ENCODE measurements around the gene CHMP6. TPM values are rescaled to one million over a fixed set of nuclear protein-coding genes. Genes with fewer than 3 reads are reported as not detected.

The CHMP6 gene
- total RNA-seq, 1 donor from 2014 or later = 12.5 TPM

GRCh38 chr17:80992077-80992947 lies 671 bp downstream of the CHMP6 start:
- Histone ChIP-seq H3K4me3 (ENCODE audit: low read length in 3 of 3) (peak overlapping the region; percentile 72 to 93 (median 81)), H3K27ac (ENCODE audit: low read depth, low read length) (no peak overlapping the region), H3K27me3 (ENCODE audit: control insufficient read depth in 3 of 3, insufficient read depth in 3 of 3, low read length in 3 of 3) (no peaks in the 10 kb centered on the region), H3K9ac (ENCODE audit: low read depth in 1 of 3, low read length in 3 of 3) (peak overlapping the region; percentile 74 to 91 (median 83)), H3K9me3 (ENCODE audit: control insufficient read depth in 3 of 3, low read length in 3 of 3) (no peaks in the 10 kb centered on the region), H3K36me3 (ENCODE audit: control insufficient read depth in 3 of 3, insufficient read depth in 3 of 3, low read length in 3 of 3) (peaks cover 20 to 25% (median 23%) of the 10 kb centered on the region in 3 donors), H3K4me1 (ENCODE audit: control insufficient read depth in 3 of 3, insufficient read depth in 3 of 3, low read length in 3 of 3) (peaks cover 29 to 45% (median 35%) of the 10 kb centered on the region in 3 donors)

- H3K27ac ChIP-seq (ENCODE audit: low read depth, low read length) = no peak overlapping the region
- H3K4me3 ChIP-seq (ENCODE audit: low read length in 3 of 3) = peak overlapping the region; percentile 66 to 81 (median 72)
- peak overlapping the region; percentile 74 to 91 (median 83) for H3K9ac ChIP-seq (ENCODE audit: low read depth in 1 of 3, low read length in 3 of 3)
- H3K36me3 ChIP-seq (ENCODE audit: control insufficient read depth in 3 of 3, insufficient read depth in 3 of 3, low read length in 3 of 3) = peaks cover 28 to 32% (median 29%) of the 10 kb centered on the region in 3 donors
- H3K9me3 ChIP-seq (ENCODE audit: control insufficient read depth in 3 of 3, low read length in 3 of 3) = no peaks in the 10 kb centered on the region
- H3K4me1 ChIP-seq (ENCODE audit: control insufficient read depth in 3 of 3, insufficient read depth in 3 of 3, low read length in 3 of 3) = peaks cover 26 to 39% (median 29%) of the 10 kb centered on the region in 3 donors
- H3K27me3 ChIP-seq (ENCODE audit: control insufficient read depth in 3 of 3, insufficient read depth in 3 of 3, low read length in 3 of 3) = no peaks in the 10 kb centered on the region
These were observed 1.4 kb downstream of the CHMP6 start for GRCh38 chr17:80992948-80993624.

DNA sequence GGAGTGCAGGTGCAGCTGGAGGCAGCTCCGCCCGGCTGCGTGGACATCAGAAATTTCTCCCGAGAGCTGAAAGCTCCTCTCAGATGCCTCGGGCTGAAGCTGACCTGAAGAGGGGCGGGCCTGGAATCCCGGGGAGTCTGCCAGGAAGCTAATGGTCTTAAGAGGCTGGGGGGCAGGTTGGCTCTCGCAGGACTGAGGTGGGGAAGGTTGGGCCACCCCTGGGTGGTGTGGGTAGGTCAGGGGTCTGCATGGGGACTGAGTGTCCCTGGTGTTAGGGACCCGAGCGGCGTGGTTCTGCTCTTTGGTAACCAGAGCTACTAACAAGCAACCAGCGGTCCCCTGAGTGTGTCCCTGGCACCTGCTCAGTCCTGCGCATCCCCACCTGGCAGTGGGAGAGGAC lies 3.5 kb downstream of the CHMP6 start:
- H3K9me3 ChIP-seq (ENCODE audit: control insufficient read depth in 3 of 3, low read length in 3 of 3) = no peaks in the 10 kb centered on the region
- no peaks in the 10 kb centered on the region for H3K27me3 ChIP-seq (ENCODE audit: control insufficient read depth in 3 of 3, insufficient read depth in 3 of 3, low read length in 3 of 3)
- peaks cover 21 to 28% (median 23%) of the 10 kb centered on the region in 3 donors for H3K4me1 ChIP-seq (ENCODE audit: control insufficient read depth in 3 of 3, insufficient read depth in 3 of 3, low read length in 3 of 3)
- no peak overlapping the region for H3K4me3 ChIP-seq (ENCODE audit: low read length in 3 of 3)
- no peak overlapping the region for H3K9ac ChIP-seq (ENCODE audit: low read depth in 1 of 3, low read length in 3 of 3)
- H3K36me3 ChIP-seq (ENCODE audit: control insufficient read depth in 3 of 3, insufficient read depth in 3 of 3, low read length in 3 of 3) = peaks cover 47 to 49% (median 48%) of the 10 kb centered on the region in 3 donors
- no peak overlapping the region for H3K27ac ChIP-seq (ENCODE audit: low read depth, low read length)

DNA sequence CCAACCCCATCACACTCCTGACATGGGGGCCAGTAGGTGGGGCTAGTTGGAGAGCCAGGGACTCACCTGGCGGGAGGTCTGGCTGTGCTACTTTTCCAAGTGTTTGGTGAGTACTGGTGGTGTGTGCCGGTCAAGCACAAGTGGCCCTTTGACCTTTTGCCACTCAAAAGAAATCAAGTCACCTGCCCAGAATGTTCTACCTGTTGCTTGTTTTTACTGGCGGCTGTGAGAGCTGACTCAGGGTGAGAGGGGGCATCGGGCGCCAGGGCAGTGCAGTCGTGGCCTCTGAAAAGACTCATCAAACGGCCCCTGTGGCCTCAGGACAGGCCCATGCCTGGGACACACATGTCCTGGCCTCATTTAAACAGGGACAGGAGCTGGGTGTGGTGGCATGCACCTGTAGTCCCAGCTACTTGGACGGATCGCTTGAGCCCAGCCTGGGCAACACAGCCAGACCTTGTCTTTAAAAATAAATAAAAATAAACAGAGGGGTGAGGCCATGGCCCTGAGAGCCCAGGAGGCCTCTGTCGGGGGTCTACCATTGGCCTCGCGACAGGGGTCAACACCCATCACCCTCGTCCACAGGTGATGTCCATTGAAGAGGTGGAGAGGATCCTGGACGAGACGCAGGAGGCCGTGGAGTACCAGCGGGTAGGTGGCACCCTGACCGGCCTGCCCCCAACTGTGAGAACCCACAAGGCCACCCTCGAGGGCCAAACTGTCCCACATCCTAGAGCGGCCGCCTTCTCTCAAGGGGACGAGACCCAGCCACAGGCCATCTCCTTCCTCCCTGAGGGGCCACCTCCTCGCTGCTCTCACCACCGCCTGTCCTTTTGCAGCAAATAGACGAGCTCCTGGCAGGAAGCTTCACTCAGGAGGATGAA lies 5.0 kb downstream of the CHMP6 start:
- no peak overlapping the region for H3K9ac ChIP-seq (ENCODE audit: low read depth in 1 of 3, low read length in 3 of 3)
- peaks cover 27 to 37% (median 33%) of the 10 kb centered on the region in 3 donors for H3K4me1 ChIP-seq (ENCODE audit: control insufficient read depth in 3 of 3, insufficient read depth in 3 of 3, low read length in 3 of 3)
- H3K4me3 ChIP-seq (ENCODE audit: low read length in 3 of 3) = no peak overlapping the region
- no peak overlapping the region for H3K27ac ChIP-seq (ENCODE audit: low read depth, low read length)
- H3K36me3 ChIP-seq (ENCODE audit: control insufficient read depth in 3 of 3, insufficient read depth in 3 of 3, low read length in 3 of 3) = peaks cover 47 to 50% (median 49%) of the 10 kb centered on the region in 3 donors
- no peaks in the 10 kb centered on the region for H3K27me3 ChIP-seq (ENCODE audit: control insufficient read depth in 3 of 3, insufficient read depth in 3 of 3, low read length in 3 of 3)
- no peaks in the 10 kb centered on the region for H3K9me3 ChIP-seq (ENCODE audit: control insufficient read depth in 3 of 3, low read length in 3 of 3)

GRCh38 chr17:80997424-80998117 lies 5.9 kb downstream of the CHMP6 start:
- peaks cover 47 to 50% (median 49%) of the 10 kb centered on the region in 3 donors for H3K36me3 ChIP-seq (ENCODE audit: control insufficient read depth in 3 of 3, insufficient read depth in 3 of 3, low read length in 3 of 3)
- H3K27me3 ChIP-seq (ENCODE audit: control insufficient read depth in 3 of 3, insufficient read depth in 3 of 3, low read length in 3 of 3) = peaks cover 0 to 4% (median 0%) of the 10 kb centered on the region in 3 donors
- peaks cover 33 to 42% (median 40%) of the 10 kb centered on the region in 3 donors for H3K4me1 ChIP-seq (ENCODE audit: control insufficient read depth in 3 of 3, insufficient read depth in 3 of 3, low read length in 3 of 3)
- H3K4me3 ChIP-seq (ENCODE audit: low read length in 3 of 3) = no peak overlapping the region
- no peak overlapping the region for H3K27ac ChIP-seq (ENCODE audit: low read depth, low read length)
- no peak overlapping the region for H3K9ac ChIP-seq (ENCODE audit: low read depth in 1 of 3, low read length in 3 of 3)
- no peaks in the 10 kb centered on the region for H3K9me3 ChIP-seq (ENCODE audit: control insufficient read depth in 3 of 3, low read length in 3 of 3)

DNA sequence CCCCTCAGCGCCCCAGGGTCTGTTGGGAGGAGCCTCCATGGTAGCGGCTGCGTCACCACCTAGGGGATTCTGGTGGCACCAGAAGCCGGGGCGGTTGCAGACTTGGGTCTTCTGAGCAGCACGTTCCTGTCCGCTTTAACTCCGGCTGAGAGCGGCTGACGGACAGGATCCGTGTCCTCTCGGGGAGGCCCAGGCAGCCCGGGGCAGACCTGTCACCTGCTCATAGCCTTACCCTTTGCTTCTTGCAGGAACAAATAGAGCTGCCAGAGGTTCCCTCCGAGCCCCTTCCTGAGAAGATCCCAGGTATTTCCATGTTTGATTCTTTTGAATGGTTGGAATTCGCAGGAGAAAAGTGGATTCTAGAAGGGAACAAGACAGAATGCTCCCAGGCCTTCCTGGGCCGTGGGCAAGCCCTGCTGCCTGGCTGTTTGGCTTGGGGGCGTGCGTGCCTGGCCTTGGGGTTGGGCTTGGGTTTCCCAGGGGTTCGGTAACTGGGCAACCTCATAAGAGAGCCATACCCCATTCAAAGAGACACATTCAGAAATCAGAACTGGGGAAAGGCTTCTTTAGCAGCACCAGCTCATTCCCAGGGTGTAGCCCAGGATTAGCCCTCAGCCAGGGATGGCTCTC lies 6.6 kb downstream of the CHMP6 start:
- Histone ChIP-seq H3K9ac (ENCODE audit: low read depth in 1 of 3, low read length in 3 of 3) (no peak overlapping the region), H3K4me3 (ENCODE audit: low read length in 3 of 3) (no peak overlapping the region), H3K36me3 (ENCODE audit: control insufficient read depth in 3 of 3, insufficient read depth in 3 of 3, low read length in 3 of 3) (peaks cover 47 to 50% (median 49%) of the 10 kb centered on the region in 3 donors), H3K27me3 (ENCODE audit: control insufficient read depth in 3 of 3, insufficient read depth in 3 of 3, low read length in 3 of 3) (peaks cover 0 to 9% (median 4%) of the 10 kb centered on the region in 3 donors), H3K4me1 (ENCODE audit: control insufficient read depth in 3 of 3, insufficient read depth in 3 of 3, low read length in 3 of 3) (peaks cover 29 to 38% (median 35%) of the 10 kb centered on the region in 3 donors), H3K27ac (ENCODE audit: low read depth, low read length) (no peak overlapping the region), H3K9me3 (ENCODE audit: control insufficient read depth in 3 of 3, low read length in 3 of 3) (no peaks in the 10 kb centered on the region)

DNA sequence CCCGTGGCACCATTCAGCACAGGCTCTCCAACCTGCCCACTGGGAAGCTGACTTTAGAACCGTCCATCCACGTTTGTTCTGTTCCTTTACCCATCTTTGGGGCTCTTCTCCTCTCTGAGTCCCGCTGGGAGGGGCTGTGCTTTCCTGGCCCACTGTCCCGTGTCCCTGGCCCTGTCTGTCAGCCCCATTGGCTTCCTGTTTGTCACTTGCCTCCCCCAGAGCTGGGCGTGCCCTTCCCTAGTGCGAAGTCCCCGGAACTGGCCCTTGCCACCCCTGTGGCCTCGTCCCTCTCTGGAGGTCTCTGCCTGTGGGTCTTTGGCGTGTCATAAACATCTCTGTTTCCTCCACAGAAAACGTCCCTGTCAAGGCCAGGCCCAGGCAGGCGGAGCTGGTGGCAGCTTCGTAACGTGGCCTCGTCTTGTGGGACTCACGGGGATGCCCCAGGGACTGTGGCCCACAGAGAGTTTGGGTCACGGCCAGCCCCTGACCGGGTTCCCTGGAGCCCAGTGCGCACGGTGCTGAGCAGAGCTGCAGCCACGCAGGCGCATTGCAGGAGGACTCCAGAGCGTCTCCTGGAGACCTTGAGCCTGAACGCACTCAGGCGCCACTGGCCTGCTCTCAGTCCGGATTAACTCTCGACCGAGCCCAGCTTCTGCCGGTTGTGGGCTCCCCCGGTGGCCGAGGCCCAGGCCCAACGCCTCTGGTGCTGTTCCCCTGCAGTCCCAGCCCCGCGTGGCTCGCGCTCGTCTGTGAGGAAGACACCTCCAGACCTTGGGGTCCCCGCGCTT lies 7.3 kb downstream of the CHMP6 start:
- no peaks in the 10 kb centered on the region for H3K9me3 ChIP-seq (ENCODE audit: control insufficient read depth in 3 of 3, low read length in 3 of 3)
- peaks cover 22 to 35% (median 33%) of the 10 kb centered on the region in 3 donors for H3K4me1 ChIP-seq (ENCODE audit: control insufficient read depth in 3 of 3, insufficient read depth in 3 of 3, low read length in 3 of 3)
- H3K9ac ChIP-seq (ENCODE audit: low read depth in 1 of 3, low read length in 3 of 3) = no peak overlapping the region
- H3K4me3 ChIP-seq (ENCODE audit: low read length in 3 of 3) = no peak overlapping the region
- H3K27ac ChIP-seq (ENCODE audit: low read depth, low read length) = no peak overlapping the region
- peaks cover 5 to 14% (median 7%) of the 10 kb centered on the region in 3 donors for H3K27me3 ChIP-seq (ENCODE audit: control insufficient read depth in 3 of 3, insufficient read depth in 3 of 3, low read length in 3 of 3)
- H3K36me3 ChIP-seq (ENCODE audit: control insufficient read depth in 3 of 3, insufficient read depth in 3 of 3, low read length in 3 of 3) = peaks cover 47 to 50% (median 49%) of the 10 kb centered on the region in 3 donors

GRCh38 chr17:80999536-81000333 lies 8.1 kb downstream of the CHMP6 start:
- Histone ChIP-seq H3K4me1 (ENCODE audit: control insufficient read depth in 3 of 3, insufficient read depth in 3 of 3, low read length in 3 of 3) (peaks cover 26 to 35% (median 34%) of the 10 kb centered on the region in 3 donors), H3K9me3 (ENCODE audit: control insufficient read depth in 3 of 3, low read length in 3 of 3) (no peaks in the 10 kb centered on the region), H3K4me3 (ENCODE audit: low read length in 3 of 3) (no peak overlapping the region), H3K9ac (ENCODE audit: low read depth in 1 of 3, low read length in 3 of 3) (peak overlapping the region in 1 of 3 donors; percentile 33), H3K27me3 (ENCODE audit: control insufficient read depth in 3 of 3, insufficient read depth in 3 of 3, low read length in 3 of 3) (peaks cover 10 to 20% (median 12%) of the 10 kb centered on the region in 3 donors), H3K36me3 (ENCODE audit: control insufficient read depth in 3 of 3, insufficient read depth in 3 of 3, low read length in 3 of 3) (peaks cover 47 to 50% (median 49%) of the 10 kb centered on the region in 3 donors), H3K27ac (ENCODE audit: low read depth, low read length) (no peak overlapping the region)

Data from skeletal muscle tissue (tissue), 4 donors.